NT2/D1 (cell line): ENCODE measurements around the gene SAMD8.
A peak's percentile ranks its signal among the peaks of the same experiment; 100 is the strongest.

Source experiments
- DNase-seq: peaks from one replicate; pipeline ENCODE4 v3.0.0-alpha.2; 2011; ENCODE audit warnings: low read depth, low spot score
- H3K27me3 ChIP-seq: 2 replicates; pipeline ENCODE4 v1.6.0; 2011; ENCODE audit warnings: mild to moderate bottlenecking; ENCODE audit not compliant: insufficient read length, insufficient read depth
- H3K36me3 ChIP-seq: 2 replicates; pipeline ENCODE4 v1.6.1; 2011; ENCODE audit warnings: mild to moderate bottlenecking, low read length, mixed read lengths; ENCODE audit not compliant: insufficient read depth, insufficient read length
- H3K4me1 ChIP-seq: 2 replicates; pipeline ENCODE4 v1.5.1; 2011; ENCODE audit not compliant: insufficient read depth, insufficient read length
- H3K4me3 ChIP-seq: 2 replicates; pipeline ENCODE4 v1.5.1; 2011; ENCODE audit warnings: low read depth; ENCODE audit not compliant: insufficient read length
- H3K9ac ChIP-seq: 2 replicates; pipeline ENCODE4 v1.6.0; 2011; ENCODE audit warnings: low read depth; ENCODE audit not compliant: insufficient read length
- H3K9me3 ChIP-seq: 2 replicates; pipeline ENCODE4 v1.5.1; 2011; ENCODE audit warnings: mild to moderate bottlenecking, low read length; ENCODE audit not compliant: insufficient read depth
- SUZ12 ChIP-seq: IDR thresholded peaks from 2 replicates; pipeline ENCODE4 v1.6.1; 2011; ENCODE audit not compliant: insufficient read length, insufficient read depth; ENCODE audit errors: extremely low read depth
- YY1 ChIP-seq: IDR thresholded peaks from 2 replicates; pipeline ENCODE4 v1.6.1; 2011; ENCODE audit not compliant: insufficient read length, insufficient read depth
- ZNF274 ChIP-seq: IDR thresholded peaks from 2 replicates; pipeline ENCODE4 v1.6.1; 2011; ENCODE audit warnings: mild to moderate bottlenecking, low read depth, low read length

The SAMD8 gene

GRCh38 chr10:75111365-75111906 lies at the start of gene SAMD8:
TSS of gene SAMD8 (plus strand) at chr10:75111656. CDS start at chr10:75150529, 38,873 bp downstream.
- H3K4me1 ChIP-seq, result peaks cover 5% of the 10 kb centered on the region
- no peaks in the 10 kb centered on the region for H3K36me3 ChIP-seq
- no peaks in the 10 kb centered on the region for H3K9me3 ChIP-seq
- H3K9ac ChIP-seq, result peak within 1 kb of the TSS; percentile 86
- no peaks in the 10 kb centered on the region for H3K27me3 ChIP-seq
- peak; percentile 89 for DNase-seq
- H3K4me3 ChIP-seq, result peak within 1 kb of the TSS; percentile 80
- TF ChIP-seq SUZ12 (no peak), YY1 (no peak), ZNF274 (no peak)

- Histone ChIP-seq H3K36me3 (no peaks in the 10 kb centered on the region), H3K9ac (no peak overlapping the region), H3K4me1 (peaks cover 6% of the 10 kb centered on the region), H3K9me3 (no peaks in the 10 kb centered on the region), H3K4me3 (no peak overlapping the region), H3K27me3 (no peaks in the 10 kb centered on the region)
- DNase-seq, result no peak
- TF ChIP-seq SUZ12 (no peak), YY1 (no peak), ZNF274 (no peak)
Measured at GRCh38 chr10:75061709-75062505, 49.5 kb upstream of the SAMD8 start.

GRCh38 chr10:75062506-75063299 lies 48.8 kb upstream of the SAMD8 start:
- DNase-seq, result no peak
- H3K4me3 ChIP-seq, result no peak overlapping the region
- no peaks in the 10 kb centered on the region for H3K36me3 ChIP-seq
- no peak overlapping the region for H3K9ac ChIP-seq
- no peaks in the 10 kb centered on the region for H3K9me3 ChIP-seq
- TF ChIP-seq ZNF274, result no peak
- no peak for TF ChIP-seq SUZ12
- TF ChIP-seq YY1, result no peak
- H3K27me3 ChIP-seq, result no peaks in the 10 kb centered on the region
- H3K4me1 ChIP-seq, result peaks cover 6% of the 10 kb centered on the region

- no peaks in the 10 kb centered on the region for H3K27me3 ChIP-seq
- H3K9me3 ChIP-seq, result no peaks in the 10 kb centered on the region
- peaks cover 5% of the 10 kb centered on the region for H3K4me1 ChIP-seq
- no peak overlapping the region for H3K4me3 ChIP-seq
- H3K36me3 ChIP-seq, result no peaks in the 10 kb centered on the region
- no peak for DNase-seq
- TF ChIP-seq YY1, result no peak
- no peak for TF ChIP-seq SUZ12
- TF ChIP-seq ZNF274, result no peak
- no peak overlapping the region for H3K9ac ChIP-seq
Measured at GRCh38 chr10:75063461-75064230, 47.8 kb upstream of the SAMD8 start.

GRCh38 chr10:75065076-75065475 lies 46.4 kb upstream of the SAMD8 start:
- no peak for DNase-seq
- peaks cover 6% of the 10 kb centered on the region for H3K27me3 ChIP-seq
- H3K9ac ChIP-seq, result no peak overlapping the region
- H3K9me3 ChIP-seq, result no peaks in the 10 kb centered on the region
- H3K4me3 ChIP-seq, result no peak overlapping the region
- TF ChIP-seq ZNF274 (no peak), YY1 (no peak), SUZ12 (no peak)
- H3K36me3 ChIP-seq, result no peaks in the 10 kb centered on the region
- H3K4me1 ChIP-seq, result no peaks in the 10 kb centered on the region

- TF ChIP-seq ZNF274 (no peak), YY1 (no peak)
- peaks cover 15% of the 10 kb centered on the region for H3K27me3 ChIP-seq
- H3K4me1 ChIP-seq, result peaks cover 4% of the 10 kb centered on the region
- no peak overlapping the region for H3K9ac ChIP-seq
- H3K9me3 ChIP-seq, result no peaks in the 10 kb centered on the region
- H3K36me3 ChIP-seq, result no peaks in the 10 kb centered on the region
- no peak overlapping the region for H3K4me3 ChIP-seq
- DNase-seq, result no peak
Measured at GRCh38 chr10:75066271-75066670, 45.2 kb upstream of the SAMD8 start.

GRCh38 chr10:75067272-75067671 lies 44.2 kb upstream of the SAMD8 start:
- no peaks in the 10 kb centered on the region for H3K36me3 ChIP-seq
- no peak for DNase-seq
- peaks cover 7% of the 10 kb centered on the region for H3K4me1 ChIP-seq
- no peak overlapping the region for H3K4me3 ChIP-seq
- no peak overlapping the region for H3K9ac ChIP-seq
- no peaks in the 10 kb centered on the region for H3K9me3 ChIP-seq
- TF ChIP-seq SUZ12, result no peak
- no peak for TF ChIP-seq YY1
- TF ChIP-seq ZNF274, result no peak
- H3K27me3 ChIP-seq, result peaks cover 25% of the 10 kb centered on the region
